Measurements from ENCODE around the gene RSPH3.

RSPH3 gene

GRCh38 chr6:158938811-158939254, 61.2 kb downstream of the RSPH3 start:
- in situ Hi-C loops (cut with HindIII; ENCODE audit: low sequenced_read_pairs): no loop called here

- in situ Hi-C loops (cut with HindIII; ENCODE audit: low sequenced_read_pairs): no loop called here
Measured at GRCh38 chr6:158938220-158938619, 61.8 kb downstream of the RSPH3 start.

- in situ Hi-C loops (cut with HindIII; ENCODE audit: low sequenced_read_pairs): no loop called here
Measured at GRCh38 chr6:158934157-158934556, 65.8 kb downstream of the RSPH3 start.

GRCh38 chr6:158933079-158933595, 66.9 kb downstream of the RSPH3 start:
- in situ Hi-C loops (cut with HindIII; ENCODE audit: low sequenced_read_pairs): no loop called here

GRCh38 chr6:158928068-158928467, 71.9 kb downstream of the RSPH3 start:
- in situ Hi-C loops (cut with HindIII; ENCODE audit: low sequenced_read_pairs): no loop called here

- in situ Hi-C loops (cut with HindIII; ENCODE audit: low sequenced_read_pairs): no loop called here
Measured at GRCh38 chr6:158926414-158926813, 73.6 kb downstream of the RSPH3 start.

- in situ Hi-C loops (cut with HindIII; ENCODE audit: low sequenced_read_pairs): no loop called here
Measured at GRCh38 chr6:158924499-158925455, 75.2 kb downstream of the RSPH3 start.

GRCh38 chr6:158923805-158924498, 76.0 kb downstream of the RSPH3 start:
- in situ Hi-C loops (cut with HindIII; ENCODE audit: low sequenced_read_pairs): no loop called here
